Measurements from ENCODE around the gene NOBOX.
"Not testable (repeated sequence)": the region's sequence is repeated elsewhere in the genome, so short reads cannot be mapped to it uniquely, and the experiment has no call there.

NOBOX gene

GRCh38 chr7:144403649-144404061, at the start of gene NOBOX:
TSS of gene NOBOX (minus strand) at chr7:144403693.
- DNase-seq (ENCODE audit: low read depth), result no peak

DNA sequence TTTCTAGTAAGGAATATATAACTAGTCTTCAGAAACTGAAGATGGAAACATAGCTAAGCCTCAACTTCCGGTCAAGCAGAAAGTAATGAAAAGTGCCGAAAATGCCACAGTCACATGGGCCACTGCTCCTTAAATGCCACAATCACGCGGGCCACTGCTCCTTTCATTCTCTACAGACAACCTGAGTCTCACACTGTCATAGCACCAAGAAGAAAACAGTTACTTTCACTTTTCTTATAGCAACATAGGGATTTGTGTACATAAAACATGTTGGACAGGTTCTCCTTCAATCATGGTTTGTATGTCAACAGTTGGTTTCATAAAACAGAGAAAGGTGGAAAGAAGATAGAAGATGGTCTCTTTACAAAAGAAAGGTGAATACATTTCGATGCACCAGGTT, 48.6 kb upstream of the NOBOX start:
- no peak for DNase-seq (ENCODE audit: low read depth)

- DNase-seq (ENCODE audit: low read depth), result no peak
These were observed 42.1 kb upstream of the NOBOX start for GRCh38 chr7:144445590-144445989.

- no peak for DNase-seq (ENCODE audit: low read depth)
These were observed 36.3 kb upstream of the NOBOX start for GRCh38 chr7:144439717-144440205.

GRCh38 chr7:144438759-144439158, 35.3 kb upstream of the NOBOX start:
- no peak for DNase-seq (ENCODE audit: low read depth)

DNA sequence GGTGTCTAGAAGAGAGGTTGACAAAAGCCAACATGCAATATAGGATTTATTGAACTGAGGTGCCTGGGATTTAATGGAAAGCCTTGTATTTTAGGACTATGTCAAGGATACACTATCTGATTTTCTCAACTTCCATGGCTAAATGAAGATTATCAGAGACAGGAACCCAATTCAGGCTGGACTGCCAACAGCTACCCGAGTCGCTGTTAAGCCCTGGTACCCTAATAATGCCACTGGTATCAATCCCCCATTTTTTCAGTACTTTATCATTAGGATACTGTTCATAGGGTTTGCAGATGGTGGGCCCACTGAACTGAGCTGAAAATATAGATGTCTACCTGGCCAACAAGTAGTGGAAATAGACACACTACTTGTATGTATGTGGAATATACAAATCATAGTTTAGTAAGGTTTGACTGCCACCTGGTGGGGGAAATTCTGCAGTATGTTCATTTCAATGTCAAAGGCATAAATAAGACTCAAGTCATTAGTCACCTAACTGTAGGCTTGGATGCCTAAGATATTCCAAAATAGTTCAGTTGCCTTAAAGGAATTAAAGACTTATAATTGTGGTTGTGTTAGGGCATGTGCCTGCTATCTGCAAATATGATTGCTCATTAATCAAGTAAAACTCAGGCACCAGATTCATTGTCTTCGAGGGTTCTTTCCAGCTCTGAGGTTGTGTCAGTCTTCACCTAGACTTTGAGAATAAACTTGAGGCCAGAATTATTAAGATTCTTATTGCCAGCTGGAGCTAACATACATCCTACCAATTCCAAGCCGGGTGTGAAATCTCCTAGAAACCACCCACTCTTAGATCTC, 34.1 kb upstream of the NOBOX start:
- DNase-seq (ENCODE audit: low read depth), result no peak

GRCh38 chr7:144436500-144436899, 33.0 kb upstream of the NOBOX start:
- no peak for DNase-seq (ENCODE audit: low read depth)

- DNase-seq (ENCODE audit: low read depth), result no peak
These were observed 24.9 kb upstream of the NOBOX start for GRCh38 chr7:144428431-144428830.

DNA sequence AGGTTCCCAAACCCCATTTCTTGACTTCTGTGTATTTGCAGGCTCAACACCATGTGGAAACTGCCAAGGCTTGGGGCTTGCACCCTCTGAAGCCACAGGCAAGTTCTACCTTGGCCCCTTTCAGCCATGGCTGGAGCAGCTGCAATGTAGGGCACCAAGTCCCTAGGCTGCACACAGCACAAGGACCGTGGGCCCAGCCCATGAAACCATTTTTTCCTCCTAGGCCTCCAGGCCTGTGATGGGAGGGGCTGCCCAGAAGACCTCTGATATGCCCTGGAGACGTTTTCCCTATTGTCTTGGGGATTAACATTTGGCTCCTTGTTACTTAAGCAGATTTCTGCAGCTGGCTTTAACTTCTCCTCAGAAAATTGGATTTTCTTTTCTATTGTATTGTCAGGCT, 24.0 kb upstream of the NOBOX start:
- not testable (repeated sequence) for DNase-seq (ENCODE audit: low read depth)

- DNase-seq (ENCODE audit: low read depth), result not testable (repeated sequence)
These were observed 15.4 kb upstream of the NOBOX start for GRCh38 chr7:144418931-144419330.

- DNase-seq (ENCODE audit: low read depth), result no peak
These were observed 12.8 kb upstream of the NOBOX start for GRCh38 chr7:144416341-144416740.

DNA sequence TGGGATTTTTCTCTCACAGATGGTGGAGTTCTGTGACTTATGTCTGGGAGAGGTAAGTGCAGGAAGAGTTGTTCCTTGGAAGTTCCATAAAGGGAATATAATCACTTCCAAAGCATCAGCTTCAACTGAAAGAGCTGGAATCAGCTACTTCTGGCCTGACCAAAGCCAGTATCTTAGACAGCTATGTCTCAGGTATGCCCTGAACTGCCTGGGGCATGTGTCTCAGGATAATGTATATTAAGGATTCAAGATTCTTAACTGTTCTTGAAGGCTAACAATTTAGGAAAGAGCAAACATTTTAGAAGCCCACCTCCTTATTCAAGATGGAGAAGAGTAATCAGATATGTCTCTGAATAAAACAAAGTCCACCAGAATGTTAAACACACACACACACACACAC, 12.4 kb upstream of the NOBOX start:
- DNase-seq (ENCODE audit: low read depth), result no peak

DNA sequence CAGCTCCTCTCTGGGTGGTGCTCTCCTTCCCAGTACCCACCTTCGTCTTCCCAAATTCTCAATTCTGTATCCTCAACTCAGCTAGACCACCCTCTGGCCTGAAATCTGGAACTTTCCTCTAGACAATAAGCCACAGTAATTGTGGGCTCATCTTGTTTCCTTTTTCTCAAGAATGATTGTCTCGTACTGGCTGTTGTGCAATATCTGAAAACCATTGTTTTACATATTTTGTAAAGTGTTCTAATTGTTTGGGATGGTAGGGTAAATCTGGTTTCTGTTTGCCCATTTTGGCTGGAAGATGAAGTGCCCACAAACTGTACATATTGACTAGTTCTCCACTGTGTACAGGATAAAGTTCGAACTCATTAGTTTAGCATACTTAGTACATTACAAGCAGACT, 11.3 kb upstream of the NOBOX start:
- no peak for DNase-seq (ENCODE audit: low read depth)

GRCh38 chr7:144410441-144410840, 6.9 kb upstream of the NOBOX start:
- DNase-seq (ENCODE audit: low read depth), result no peak

- no peak for DNase-seq (ENCODE audit: low read depth)
These were observed 4.6 kb upstream of the NOBOX start for GRCh38 chr7:144408121-144408520.

GRCh38 chr7:144407266-144407931, 3.9 kb upstream of the NOBOX start:
- no peak for DNase-seq (ENCODE audit: low read depth)

DNA sequence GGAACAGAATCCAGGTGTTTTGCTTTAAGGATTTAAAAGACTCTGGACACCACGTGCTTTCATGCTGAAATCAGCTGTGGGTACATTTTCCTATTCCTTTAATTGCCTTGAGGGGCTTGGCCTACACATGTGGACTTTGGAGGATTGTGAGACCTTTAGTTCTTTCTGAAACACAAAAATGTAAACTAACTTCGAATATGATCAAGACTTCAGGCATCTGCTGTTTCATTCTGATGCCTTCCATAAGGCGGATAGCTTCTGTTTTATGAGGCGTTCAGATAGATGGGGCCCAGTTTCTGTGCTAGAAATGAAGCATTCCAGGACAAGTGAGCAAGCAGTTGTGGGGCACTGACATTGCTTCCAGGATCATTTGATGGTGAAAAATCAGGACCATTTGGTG, 1.5 kb upstream of the NOBOX start:
- no peak for DNase-seq (ENCODE audit: low read depth)

DNA sequence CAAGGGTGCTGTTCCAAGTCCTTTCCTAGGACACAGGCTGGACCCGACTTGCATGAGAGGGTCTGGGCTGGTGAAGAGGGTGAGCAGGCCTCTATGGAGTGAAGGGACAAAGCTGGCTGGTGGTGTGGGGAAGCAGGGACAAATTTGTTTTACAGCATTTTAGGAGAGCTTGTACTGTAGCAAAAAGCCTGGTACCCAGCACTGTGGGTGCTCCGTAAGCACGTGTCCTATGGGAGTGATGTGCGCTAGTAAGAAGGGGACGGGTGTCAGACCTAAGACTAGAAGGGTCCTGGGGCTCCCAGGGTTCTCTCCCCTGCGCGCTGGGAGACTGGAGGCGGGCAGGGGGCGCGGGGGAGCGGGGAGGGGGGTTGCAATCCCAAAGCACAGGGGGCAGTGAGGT, 391 bp downstream of the NOBOX start:
- DNase-seq (ENCODE audit: low read depth), result no peak

DNA sequence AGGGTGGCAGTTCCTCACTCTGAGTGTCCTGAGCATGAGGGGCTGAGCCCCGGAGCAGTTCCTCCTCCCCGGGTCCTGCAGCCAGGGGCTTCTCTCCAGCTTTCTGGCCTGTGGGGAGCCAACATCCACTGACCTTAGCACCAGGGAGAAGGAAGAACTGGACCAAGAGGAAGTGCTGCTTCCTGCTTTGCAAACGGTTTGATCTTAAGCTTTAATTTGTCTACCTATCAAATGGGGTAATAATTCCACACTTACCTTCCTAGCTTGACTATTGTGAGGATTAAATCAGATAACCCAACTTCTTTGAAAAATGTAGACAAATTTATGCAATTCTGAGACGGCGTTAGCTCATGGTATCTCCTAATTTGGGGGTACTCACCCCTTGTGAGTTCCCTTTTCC, 2.0 kb downstream of the NOBOX start:
- no peak for DNase-seq (ENCODE audit: low read depth)

GRCh38 chr7:144399946-144400345, 3.5 kb downstream of the NOBOX start:
- no peak for DNase-seq (ENCODE audit: low read depth)

- no peak for DNase-seq (ENCODE audit: low read depth)
These were observed 4.6 kb downstream of the NOBOX start for GRCh38 chr7:144398911-144399310.

DNA sequence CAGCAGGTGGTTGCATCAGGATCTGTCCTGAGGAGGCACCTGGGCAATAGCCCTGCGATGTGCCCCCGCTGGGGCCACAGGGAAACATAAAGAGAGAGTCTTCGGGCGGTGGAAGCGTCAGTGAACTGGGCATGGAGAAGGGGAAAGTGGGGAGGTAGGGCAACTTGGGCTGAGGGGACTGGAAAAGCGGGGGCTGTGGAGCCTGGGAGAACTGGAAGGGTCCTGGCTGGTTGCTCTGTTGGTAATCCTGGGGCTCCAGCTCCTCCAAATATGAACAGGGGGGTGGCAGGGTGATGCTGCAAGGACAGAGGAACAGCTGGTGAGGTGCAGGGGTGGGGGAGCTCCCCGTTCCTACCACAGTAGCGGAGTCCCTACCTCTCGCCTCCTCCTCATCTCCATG, 5.2 kb downstream of the NOBOX start:
- DNase-seq (ENCODE audit: low read depth), result no peak

DNA sequence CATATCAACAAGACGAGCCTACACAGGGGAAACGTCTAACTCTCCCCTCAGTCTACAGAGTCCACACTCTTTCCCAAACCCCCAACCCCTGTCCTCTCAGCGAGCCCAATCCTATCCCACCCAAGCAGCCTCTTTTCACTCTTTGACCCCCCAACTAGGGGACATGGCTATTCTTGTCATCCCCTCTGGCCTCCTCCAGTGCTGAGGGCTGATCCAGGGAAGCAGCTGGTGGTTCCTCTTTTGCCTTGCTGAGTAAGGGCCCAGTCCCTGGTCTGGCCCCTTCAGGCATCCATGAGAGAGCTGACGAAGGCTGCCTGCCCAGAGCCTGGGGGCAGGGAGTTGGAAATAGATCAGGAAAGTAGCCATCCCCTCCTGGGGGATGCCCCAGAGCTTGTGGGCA, 6.4 kb downstream of the NOBOX start:
- DNase-seq (ENCODE audit: low read depth), result no peak
